Adrenal gland (tissue), 5 donors: ENCODE results near the gene CSTA.

ENCODE experiments used
- CTCF ChIP-seq, 6 experiments: fragments of 450-650 bp in 4 of 6; fragments of 200-600 bp in 2 of 6; sonication (generic) in 1 of 6; IDR thresholded peaks; 1 replicate in 5 of 6; 2 replicates in 1 of 6; pipeline versions ENCODE4 v1.5.1 to v1.8.0; 2016 to 2021; ENCODE audit warnings: antibody characterized with exemption in 6 of 6, mild to moderate bottlenecking in 2 of 6, moderate library complexity in 1 of 6
- POLR2A ChIP-seq, 2 donors: fragments of 450-650 bp; IDR thresholded peaks; one replicate each; pipeline ENCODE4 v1.6.1; 2017; ENCODE audit warnings: antibody characterized with exemption in 2 of 2, mild to moderate bottlenecking in 2 of 2, moderate library complexity in 1 of 2
- donor health status: DM: no; HTN: no; CAD: no.

DNA sequence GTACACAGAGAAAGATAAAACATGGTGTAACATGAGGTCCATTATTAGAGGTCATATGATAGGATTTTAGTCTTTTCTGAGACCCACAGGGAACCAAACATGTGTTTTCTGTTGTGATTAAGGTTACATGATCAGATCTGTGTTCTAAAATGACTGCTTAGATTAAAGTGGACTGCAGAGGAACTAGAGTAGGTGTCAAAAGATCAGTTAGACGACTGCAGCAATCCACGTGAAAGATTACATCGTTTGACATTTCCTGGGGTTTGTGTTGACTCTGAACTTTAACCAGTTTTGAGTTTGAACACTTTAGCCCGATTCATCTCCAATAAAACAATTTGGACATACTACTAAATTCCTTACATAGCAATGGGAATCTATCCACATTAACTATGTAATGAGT lies 52.9 kb downstream of the CSTA start:
- TF ChIP-seq POLR2A (IDR thresholded peaks at IDR 0.05) (no peak), CTCF (IDR thresholded peaks at IDR 0.05) (no peak)
